ENCODE results near the gene BPHL. TPM values are rescaled to one million over a fixed set of nuclear protein-coding genes. Genes with fewer than 3 reads are reported as not detected.
"Not testable (repeated sequence)": the region's sequence is repeated elsewhere in the genome, so short reads cannot be mapped to it uniquely, and the experiment has no call there.

BPHL gene
- total and polyA plus RNA-seq, 2 donors (not counting 1 experiment from before 2014, with no cell fraction given): 10.3 to 14.3 TPM

- H3K4me2 ChIP-seq (replicated peaks; ENCODE audit: low read depth, low read length, poor library complexity, severe bottlenecking); ATAC-seq (ENCODE audit: low read depth); H3K9ac ChIP-seq (ENCODE audit: low read length); H3K27me3 ChIP-seq (replicated peaks in 1 of 4; ENCODE audit: control extremely low read depth in 1 of 4, control insufficient read depth in 3 of 4, insufficient read depth in 4 of 4, low read length in 3 of 4); H3K9me3 Mint-ChIP-seq (ENCODE audit: insufficient read depth); intact Hi-C loops (cut with micrococcal nuclease); H3K9me3 ChIP-seq (ENCODE audit: control extremely low read depth in 1 of 3, control insufficient read depth in 2 of 3, insufficient read depth in 1 of 3, low read length in 2 of 3); H3K4me3 ChIP-seq (ENCODE audit: control extremely low read depth in 1 of 5, extremely low read depth in 1 of 5, insufficient read depth in 1 of 5, low read depth in 2 of 5, low read length in 4 of 5); H3K27ac Mint-ChIP-seq; DNase-seq; POLR2A ChIA-PET; H3K79me2 ChIP-seq (ENCODE audit: control insufficient read depth, insufficient read depth, low read length); H3K27ac ChIP-seq (ENCODE audit: low read length in 2 of 2); H3K4me3 Mint-ChIP-seq; H3K27me3 Mint-ChIP-seq; H4K20me1 ChIP-seq (ENCODE audit: control insufficient read depth, insufficient read depth, low read length, poor library complexity, severe bottlenecking); H2AFZ ChIP-seq (ENCODE audit: insufficient read depth, low read depth, low read length, poor library complexity, severe bottlenecking): not testable (repeated sequence)
- whole genome bisulfite sequencing (ENCODE audit: insufficient coverage): 100% methylated on average over 1 of the region's 6 CpGs
- peaks cover 12% of the 10 kb centered on the region for H3K4me1 Mint-ChIP-seq
- peaks cover 6 to 18% of the 10 kb centered on the region in 2 experiments for H3K36me3 ChIP-seq (replicated peaks in 1 of 2; ENCODE audit: control extremely low read depth in 1 of 2, control insufficient read depth in 1 of 2, extremely low read depth in 1 of 2, insufficient read depth in 2 of 2, low read length in 1 of 2)
- CTCF ChIA-PET: interaction anchor here (1.2 kb wide), 1 partner anchor 91 kb away, joined by 4 read pairs; no protein-coding TSS in a partner anchor
- H3K4me1 ChIP-seq (ENCODE audit: control insufficient read depth in 2 of 2, insufficient read depth in 2 of 2, low read length in 2 of 2): peaks cover 10 to 11% of the 10 kb centered on the region in 2 donors
Measured at GRCh38 chr6:3137873-3138272, 19.4 kb downstream of the BPHL start.

- DNase-seq (no peak), ATAC-seq (ENCODE audit: low read depth) (no peak)
- Histone ChIP-seq H3K9me3 (ENCODE audit: control extremely low read depth in 1 of 3, control insufficient read depth in 2 of 3, insufficient read depth in 1 of 3, low read length in 2 of 3) (no peaks in the 10 kb centered on the region), H3K36me3 (replicated peaks in 1 of 2; ENCODE audit: control extremely low read depth in 1 of 2, control insufficient read depth in 1 of 2, extremely low read depth in 1 of 2, insufficient read depth in 2 of 2, low read length in 1 of 2) (peaks cover 3 to 18% of the 10 kb centered on the region in 2 experiments), H4K20me1 (ENCODE audit: control insufficient read depth, insufficient read depth, low read length, poor library complexity, severe bottlenecking) (no peaks in the 10 kb centered on the region), H3K4me3 (ENCODE audit: control extremely low read depth in 1 of 5, extremely low read depth in 1 of 5, insufficient read depth in 1 of 5, low read depth in 2 of 5, low read length in 4 of 5) (no peak overlapping the region), H2AFZ (ENCODE audit: insufficient read depth, low read depth, low read length, poor library complexity, severe bottlenecking) (no peak overlapping the region), H3K27me3 (replicated peaks in 1 of 4; ENCODE audit: control extremely low read depth in 1 of 4, control insufficient read depth in 3 of 4, insufficient read depth in 4 of 4, low read length in 3 of 4) (no peaks in the 10 kb centered on the region), H3K27ac (ENCODE audit: low read length in 2 of 2) (no peak overlapping the region), H3K4me2 (replicated peaks; ENCODE audit: low read depth, low read length, poor library complexity, severe bottlenecking) (no peak overlapping the region), H3K79me2 (ENCODE audit: control insufficient read depth, insufficient read depth, low read length) (no peaks in the 10 kb centered on the region), H3K4me1 (ENCODE audit: control insufficient read depth in 2 of 2, insufficient read depth in 2 of 2, low read length in 2 of 2) (peaks cover 10 to 11% of the 10 kb centered on the region in 2 donors), H3K9ac (ENCODE audit: low read length) (no peak overlapping the region)
- POLR2A ChIA-PET: no interaction called here
- intact Hi-C loops (cut with micrococcal nuclease): no loop called here
- 100% methylated on average over 1 of the region's 1 CpG for WGBS (ENCODE audit: insufficient coverage)
- no peaks in the 10 kb centered on the region for H3K27me3 Mint-ChIP-seq
- no peak overlapping the region for H3K27ac Mint-ChIP-seq
- no peak for TF ChIP-seq EZH2 (IDR thresholded peaks at IDR 0.05; ENCODE audit: borderline replicate concordance, insufficient read depth, low read depth, low read length, poor library complexity, severe bottlenecking)
- no peak for TF ChIP-seq CTCF (IDR thresholded peaks at IDR 0.05)
- H3K4me1 Mint-ChIP-seq: peaks cover 12% of the 10 kb centered on the region
- CTCF ChIA-PET: interaction anchor here (1.0 to 1.2 kb wide), 2 partner anchors 24 to 91 kb away, joined by 3 to 4 read pairs; no protein-coding TSS in a partner anchor
- H3K4me3 Mint-ChIP-seq: no peak overlapping the region
- H3K9me3 Mint-ChIP-seq (ENCODE audit: insufficient read depth): no peaks in the 10 kb centered on the region
Measured at GRCh38 chr6:3138341-3138740, 19.8 kb downstream of the BPHL start.
